ENCODE data around the gene MDFI. TPM values are rescaled to one million over a fixed set of nuclear protein-coding genes. Genes with fewer than 3 reads are reported as not detected.

The MDFI gene

DNA sequence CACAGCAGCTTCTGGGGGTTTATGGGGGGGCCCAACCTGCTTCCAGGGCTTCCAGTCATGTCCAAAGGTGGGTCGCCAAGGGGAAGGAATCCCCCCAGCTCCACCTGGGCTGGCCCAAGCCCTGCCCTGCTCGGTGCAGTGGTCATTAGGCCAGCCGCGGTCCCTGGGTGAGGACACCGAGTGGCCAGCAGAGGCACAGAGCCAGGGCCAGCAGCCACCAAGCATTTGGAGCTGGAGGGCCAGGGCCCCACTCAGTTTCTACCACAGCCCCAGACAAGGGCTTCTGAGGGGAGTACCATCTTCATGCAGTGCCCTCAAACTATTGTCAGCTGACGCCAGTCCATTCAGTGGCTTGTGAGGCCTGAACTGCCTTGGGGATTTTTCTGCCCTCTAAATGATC, 57.6 kb downstream of the MDFI start:
- no peaks in the 10 kb centered on the region for H3K36me3 ChIP-seq (ENCODE audit: insufficient read depth, low read length)
- H3K27me3 ChIP-seq (ENCODE audit: control insufficient read depth, insufficient read depth, low read length) = peaks cover 5% of the 10 kb centered on the region
- no peak overlapping the region for H3K9ac ChIP-seq (ENCODE audit: low read depth, low read length)
- H3K9me3 ChIP-seq (replicated peaks; ENCODE audit: low read length) = no peaks in the 10 kb centered on the region
- peaks cover 25% of the 10 kb centered on the region for H3K4me1 ChIP-seq (ENCODE audit: control insufficient read depth, insufficient read depth, low read length)
- no peak overlapping the region for H3K4me2 ChIP-seq (ENCODE audit: low read length)
- H3K4me3 ChIP-seq (ENCODE audit: low read length) = no peak overlapping the region

DNA sequence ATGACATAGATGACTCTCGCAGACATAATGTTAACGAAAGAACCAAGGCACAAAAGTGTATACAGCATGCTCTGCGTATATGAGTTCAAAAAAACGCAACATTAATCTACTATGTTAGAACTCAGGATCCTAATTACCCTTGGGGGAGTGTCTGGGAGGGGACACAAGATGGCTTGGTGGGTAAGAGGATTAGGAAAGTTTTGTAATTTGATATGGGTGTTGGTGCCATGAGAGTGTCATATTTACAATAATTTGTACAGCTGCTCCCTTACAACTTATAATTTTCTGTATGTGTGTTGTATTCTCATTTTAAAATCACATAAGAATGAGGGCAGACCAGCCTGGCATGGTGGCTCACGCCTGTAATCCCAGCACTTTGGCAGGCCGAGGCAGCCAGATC, 58.5 kb downstream of the MDFI start:
- H3K36me3 ChIP-seq (ENCODE audit: insufficient read depth, low read length) = no peaks in the 10 kb centered on the region
- H3K9ac ChIP-seq (ENCODE audit: low read depth, low read length) = no peak overlapping the region
- H3K4me2 ChIP-seq (ENCODE audit: low read length) = no peak overlapping the region
- no peaks in the 10 kb centered on the region for H3K9me3 ChIP-seq (replicated peaks; ENCODE audit: low read length)
- H3K4me3 ChIP-seq (ENCODE audit: low read length) = no peak overlapping the region
- H3K27me3 ChIP-seq (ENCODE audit: control insufficient read depth, insufficient read depth, low read length) = peaks cover 5% of the 10 kb centered on the region
- H3K4me1 ChIP-seq (ENCODE audit: control insufficient read depth, insufficient read depth, low read length) = peaks cover 25% of the 10 kb centered on the region

DNA sequence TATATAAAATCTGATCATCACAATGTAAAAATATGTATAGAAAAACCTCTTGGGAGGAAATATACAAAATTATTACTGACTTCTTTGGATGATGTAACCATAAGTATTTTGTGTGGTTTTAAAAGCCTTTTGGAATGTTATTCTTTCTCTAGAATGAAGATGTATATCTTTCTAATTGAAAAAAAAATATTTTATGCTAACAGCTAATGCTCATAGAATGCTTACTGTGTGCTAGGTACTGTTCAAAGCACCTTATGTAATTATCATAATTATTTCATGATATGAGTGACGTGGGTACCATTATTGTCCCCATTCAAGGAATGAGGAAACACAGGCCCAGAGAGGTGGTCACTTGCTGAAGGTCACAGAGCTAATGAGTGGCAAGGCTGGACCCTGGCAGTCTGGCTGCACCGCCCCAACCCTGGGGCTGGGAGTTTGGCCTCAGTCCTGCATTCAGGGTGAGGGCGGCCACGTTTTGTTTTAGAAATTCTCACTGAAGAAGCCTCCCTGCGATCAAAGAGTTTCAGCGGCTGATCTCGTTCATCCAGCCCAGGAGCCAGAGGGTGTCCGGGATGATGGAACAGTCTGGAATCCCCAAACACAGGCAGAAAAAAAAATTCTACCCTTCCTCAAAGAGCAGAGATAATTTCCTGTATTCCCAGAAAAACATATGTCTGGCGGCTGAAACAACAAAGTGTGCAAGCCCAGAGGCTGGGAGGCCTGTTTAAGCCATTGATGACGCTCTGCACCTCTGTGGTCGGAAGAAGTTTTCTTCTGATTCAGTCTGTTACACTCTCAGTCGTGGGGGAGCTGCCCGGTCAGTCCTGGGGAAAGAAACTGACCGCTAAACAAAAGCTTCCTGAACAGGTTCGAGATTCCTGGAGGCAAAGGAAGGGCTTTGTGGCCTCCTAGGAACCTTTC, 59.9 kb downstream of the MDFI start:
- H3K4me3 ChIP-seq (ENCODE audit: low read length) = no peak overlapping the region
- no peaks in the 10 kb centered on the region for H3K9me3 ChIP-seq (replicated peaks; ENCODE audit: low read length)
- peaks cover 5% of the 10 kb centered on the region for H3K27me3 ChIP-seq (ENCODE audit: control insufficient read depth, insufficient read depth, low read length)
- no peaks in the 10 kb centered on the region for H3K36me3 ChIP-seq (ENCODE audit: insufficient read depth, low read length)
- peak overlapping the region; percentile 63 for H3K9ac ChIP-seq (ENCODE audit: low read depth, low read length)
- H3K4me2 ChIP-seq (ENCODE audit: low read length) = peak overlapping the region; percentile 65
- H3K4me1 ChIP-seq (ENCODE audit: control insufficient read depth, insufficient read depth, low read length) = peaks cover 25% of the 10 kb centered on the region

DNA sequence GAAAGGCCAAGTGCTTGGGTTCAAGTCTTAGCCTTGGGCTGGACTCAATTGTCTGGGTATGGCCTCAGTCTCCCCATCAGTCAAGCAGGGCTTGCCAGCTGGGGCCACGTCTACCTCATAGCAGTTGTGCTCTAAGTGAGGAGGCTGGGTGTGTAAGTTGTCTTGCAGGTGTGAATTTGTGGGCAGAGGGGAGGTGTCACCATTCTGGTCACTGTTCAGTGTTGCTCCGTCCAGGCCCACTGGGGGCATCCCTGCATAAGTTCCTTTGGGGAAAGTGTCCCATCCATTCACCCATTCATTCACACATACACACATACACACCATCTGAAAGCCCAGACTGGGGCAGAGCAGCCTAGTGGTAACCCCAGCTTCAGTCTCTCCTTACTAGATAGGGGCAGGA, 60.8 kb downstream of the MDFI start:
- Histone ChIP-seq H3K36me3 (ENCODE audit: insufficient read depth, low read length) (no peaks in the 10 kb centered on the region), H3K4me1 (ENCODE audit: control insufficient read depth, insufficient read depth, low read length) (peaks cover 25% of the 10 kb centered on the region), H3K9me3 (replicated peaks; ENCODE audit: low read length) (no peaks in the 10 kb centered on the region), H3K4me2 (ENCODE audit: low read length) (peak overlapping the region; percentile 65), H3K9ac (ENCODE audit: low read depth, low read length) (peak overlapping the region; percentile 63), H3K27me3 (ENCODE audit: control insufficient read depth, insufficient read depth, low read length) (peaks cover 4% of the 10 kb centered on the region), H3K4me3 (ENCODE audit: low read length) (no peak overlapping the region)

DNA sequence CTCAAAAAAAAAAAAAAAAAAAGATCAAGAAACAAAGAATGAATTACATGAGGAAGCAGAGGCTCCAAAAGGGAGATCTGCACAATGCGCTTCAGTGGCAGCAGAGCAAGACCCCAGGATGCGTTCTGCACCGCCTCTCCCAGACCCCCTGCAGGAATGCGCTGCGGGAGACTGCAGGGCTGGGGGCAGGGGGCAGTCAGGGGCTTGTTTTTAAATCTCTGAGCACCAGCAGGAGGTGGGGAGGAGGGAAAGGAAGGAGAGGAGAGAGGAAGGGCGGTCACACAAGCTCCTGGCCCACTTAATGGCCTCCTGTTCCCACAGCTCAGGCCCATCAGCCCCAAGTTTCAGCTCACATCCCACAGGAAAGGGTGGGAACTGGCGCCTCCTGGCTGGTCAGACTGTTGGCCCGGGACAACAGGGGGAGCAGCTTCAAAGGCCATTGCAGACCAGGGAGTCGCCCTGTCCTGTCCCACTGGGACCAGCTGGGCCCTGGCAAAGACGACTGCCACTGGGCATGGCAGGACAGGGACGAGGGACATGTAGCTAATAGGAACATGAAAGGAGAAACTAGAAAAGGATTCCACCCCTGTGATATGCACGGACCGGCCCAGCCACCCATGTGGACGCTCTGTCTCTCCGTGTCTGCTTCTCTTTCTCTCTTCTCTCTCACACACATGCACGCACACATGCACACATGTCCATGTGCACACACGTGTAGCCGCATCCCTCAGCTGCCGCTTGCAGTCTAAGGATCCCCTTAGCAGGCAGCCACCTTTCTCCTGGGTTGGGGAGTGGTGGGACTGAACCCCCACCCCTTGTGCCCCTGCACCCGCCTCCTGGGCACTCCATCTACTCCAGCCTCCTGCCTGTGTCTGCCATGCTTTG, 62.4 kb downstream of the MDFI start:
- peaks cover 29% of the 10 kb centered on the region for H3K4me1 ChIP-seq (ENCODE audit: control insufficient read depth, insufficient read depth, low read length)
- no peak overlapping the region for H3K9ac ChIP-seq (ENCODE audit: low read depth, low read length)
- H3K4me3 ChIP-seq (ENCODE audit: low read length) = no peak overlapping the region
- H3K4me2 ChIP-seq (ENCODE audit: low read length) = no peak overlapping the region
- no peaks in the 10 kb centered on the region for H3K36me3 ChIP-seq (ENCODE audit: insufficient read depth, low read length)
- H3K9me3 ChIP-seq (replicated peaks; ENCODE audit: low read length) = no peaks in the 10 kb centered on the region
- no peaks in the 10 kb centered on the region for H3K27me3 ChIP-seq (ENCODE audit: control insufficient read depth, insufficient read depth, low read length)

DNA sequence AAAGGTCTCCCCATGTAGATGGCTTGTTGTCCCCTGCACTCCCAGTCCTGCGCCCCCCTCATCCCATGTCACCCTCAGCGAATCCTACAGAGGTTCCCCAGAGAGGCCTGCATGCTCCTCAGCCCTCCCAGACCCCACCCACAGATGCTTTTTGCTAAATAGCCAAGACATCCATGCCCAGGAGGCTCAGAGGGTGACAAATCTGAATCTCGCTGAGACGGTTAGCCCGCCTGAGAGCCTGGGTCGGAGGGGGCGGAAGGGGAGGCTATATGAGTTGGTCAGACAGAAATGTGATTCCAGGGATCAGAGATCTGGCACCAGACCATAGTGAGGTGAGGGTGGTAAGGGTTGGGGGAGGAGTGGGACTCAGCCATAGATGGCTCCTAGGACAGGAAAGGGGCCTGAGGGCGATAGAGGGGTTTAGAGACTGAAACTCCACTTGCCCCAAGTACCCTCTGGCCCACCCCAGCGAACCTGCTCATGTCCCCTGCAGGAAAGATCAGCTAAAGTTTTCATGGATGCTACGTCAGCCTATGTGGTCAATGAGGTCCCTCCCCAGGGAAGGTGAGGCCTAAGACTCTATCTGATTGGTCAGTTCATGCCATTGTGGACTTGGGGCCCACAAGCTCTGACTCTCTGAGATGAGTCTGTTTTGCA, 63.9 kb downstream of the MDFI start:
- Histone ChIP-seq H3K4me3 (ENCODE audit: low read length) (no peak overlapping the region), H3K36me3 (ENCODE audit: insufficient read depth, low read length) (no peaks in the 10 kb centered on the region), H3K9me3 (replicated peaks; ENCODE audit: low read length) (no peaks in the 10 kb centered on the region), H3K4me1 (ENCODE audit: control insufficient read depth, insufficient read depth, low read length) (peaks cover 43% of the 10 kb centered on the region), H3K4me2 (ENCODE audit: low read length) (no peak overlapping the region), H3K9ac (ENCODE audit: low read depth, low read length) (no peak overlapping the region), H3K27me3 (ENCODE audit: control insufficient read depth, insufficient read depth, low read length) (no peaks in the 10 kb centered on the region)

DNA sequence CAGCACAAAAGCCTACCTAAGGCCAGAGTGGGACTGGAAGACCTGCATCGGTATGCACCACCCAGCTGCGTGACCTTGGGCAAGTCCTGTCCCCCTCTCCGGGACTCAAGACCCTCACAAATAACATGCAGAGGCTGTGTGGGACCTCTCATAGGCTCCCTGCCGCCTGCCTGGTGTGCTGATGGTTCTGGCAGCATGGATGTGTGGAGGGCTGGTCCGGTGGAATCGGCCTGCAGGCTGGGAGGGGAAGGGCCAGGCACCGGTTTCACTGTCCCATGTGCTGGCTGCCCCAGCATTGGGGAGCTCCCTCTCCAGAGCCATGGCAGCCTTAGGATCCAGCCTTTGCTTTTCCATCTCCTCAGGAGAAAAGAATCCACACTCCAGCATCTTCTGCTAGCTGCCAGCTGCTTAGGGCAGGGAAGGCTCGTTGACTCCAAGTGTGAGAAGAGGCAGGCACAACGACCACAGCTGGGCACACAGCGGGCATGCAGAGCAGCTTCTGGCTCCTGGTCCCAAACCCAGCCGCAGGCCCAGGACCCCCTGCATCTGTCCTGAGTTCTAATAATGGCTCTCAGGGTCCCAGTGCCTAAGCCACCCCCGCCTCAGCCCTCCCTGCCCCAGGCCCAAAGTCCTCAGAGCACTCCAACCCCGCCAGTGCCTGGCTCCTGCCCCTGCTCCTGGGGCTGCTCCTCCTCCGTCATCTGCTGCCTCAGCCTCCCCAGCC, 64.7 kb downstream of the MDFI start:
- Histone ChIP-seq H3K4me1 (ENCODE audit: control insufficient read depth, insufficient read depth, low read length) (peaks cover 36% of the 10 kb centered on the region), H3K9me3 (replicated peaks; ENCODE audit: low read length) (no peaks in the 10 kb centered on the region), H3K27me3 (ENCODE audit: control insufficient read depth, insufficient read depth, low read length) (no peaks in the 10 kb centered on the region), H3K9ac (ENCODE audit: low read depth, low read length) (no peak overlapping the region), H3K4me3 (ENCODE audit: low read length) (no peak overlapping the region), H3K36me3 (ENCODE audit: insufficient read depth, low read length) (no peaks in the 10 kb centered on the region), H3K4me2 (ENCODE audit: low read length) (no peak overlapping the region)

Small RNA genes lying within 50 kb of the gene (small RNA-seq; reads per million reads assigned to genes)
- not detected for gene MIR4641
